IMR-90 (cell line): ENCODE results near the gene DDC. TPM values are rescaled to one million over a fixed set of nuclear protein-coding genes. Genes with fewer than 3 reads are reported as not detected.

Source experiments
- ATAC-seq: fragments of 200-7000 bp; cut with Tn5 transposase; 2 replicates; pipeline ENCODE4 v1.9.1; 2020; ENCODE audit warnings: low read depth, mild to moderate bottlenecking, moderate library complexity
- BruUV-seq: library from RNA; stranded (reverse); fragments of 400-500 nt; replicated peaks from 2 replicates; lab custom pipeline; 2021; lab: Mats Ljungman, UMichigan
- CTCF ChIA-PET: fragments of 300-600 bp; formaldehyde crosslinking; extraction: SDS; loops from one replicate; lab custom pipeline; 2021; ENCODE audit warnings: antibody characterized with exemption; lab: Yijun Ruan, JAX
- POLR2A ChIA-PET: fragments of 300-600 bp; sonication (Branson Sonifier 250); formaldehyde crosslinking; loops from one replicate; lab custom pipeline; 2022; ENCODE audit warnings: antibody characterized with exemption; ENCODE audit not compliant: unreplicated experiment; lab: Charles Lee
- DNase-seq: peaks from one replicate; pipeline ENCODE4 v3.0.0; 2013
- H2AFZ ChIP-seq: replicated peaks from 2 replicates; pipeline ENCODE3; 2013; ENCODE audit warnings: low read length, mild to moderate bottlenecking; ENCODE audit not compliant: poor library complexity
- H2AK5ac ChIP-seq: 2 replicates; pipeline ENCODE4 v1.6.1; 2013; ENCODE audit warnings: low read depth, low read length, inconsistent platforms
- H2AK9ac ChIP-seq: replicated peaks from 2 replicates; pipeline ENCODE3; 2013; ENCODE audit warnings: mild to moderate bottlenecking, low read depth, low read length, moderate library complexity; ENCODE audit not compliant: poor library complexity
- H2BK120ac ChIP-seq: 2 replicates; pipeline ENCODE4 v1.6.1; 2013; ENCODE audit warnings: low read depth, low read length, inconsistent platforms
- H2BK15ac ChIP-seq: 3 replicates; pipeline ENCODE4 v1.6.1; 2013; ENCODE audit warnings: low read depth, low read length, inconsistent platforms
- H2BK20ac ChIP-seq: 2 replicates; pipeline ENCODE4 v1.6.1; 2013; ENCODE audit warnings: low read depth, mild to moderate bottlenecking, inconsistent platforms, low read length, moderate library complexity
- H2BK5ac ChIP-seq: 2 replicates; pipeline ENCODE4 v1.6.1; 2013; ENCODE audit warnings: mild to moderate bottlenecking, low read depth, low read length, inconsistent platforms; ENCODE audit not compliant: poor library complexity, severe bottlenecking
- H3K14ac ChIP-seq: replicated peaks from 2 replicates; pipeline ENCODE4 v1.6.1; 2013; ENCODE audit warnings: low read depth, low read length, inconsistent platforms
- H3K18ac ChIP-seq: 2 replicates; pipeline ENCODE4 v1.6.1; 2013; ENCODE audit warnings: low read depth, low read length, control low read depth
- H3K23ac ChIP-seq: 2 replicates; pipeline ENCODE4 v1.6.1; 2013; ENCODE audit warnings: low read depth, low read length, inconsistent platforms
- H3K27ac ChIP-seq: 2 replicates; pipeline ENCODE4 v1.5.1; 2013; ENCODE audit warnings: mild to moderate bottlenecking, control low read depth, low read length; ENCODE audit not compliant: insufficient read depth
- H3K27me3 ChIP-seq: 2 replicates; pipeline ENCODE4 v1.6.1; 2013; ENCODE audit warnings: low read length; ENCODE audit not compliant: control insufficient read depth, insufficient read depth
- H3K36me3 ChIP-seq: 2 replicates; pipeline ENCODE4 v1.6.1; 2013; ENCODE audit warnings: low read length, mixed read lengths; ENCODE audit not compliant: control insufficient read depth, insufficient read depth
- H3K4ac ChIP-seq: 2 replicates; pipeline ENCODE4 v1.6.1; 2013; ENCODE audit warnings: low read depth, low read length, inconsistent platforms
- H3K4me1 ChIP-seq: 2 replicates; pipeline ENCODE4 v1.6.1; 2013; ENCODE audit warnings: low read length, mixed read lengths; ENCODE audit not compliant: control insufficient read depth, insufficient read depth
- H3K4me2 ChIP-seq: 2 replicates; pipeline ENCODE4 v1.6.1; 2013; ENCODE audit warnings: low read depth, mild to moderate bottlenecking, control low read depth, low read length, moderate library complexity
- H3K4me3 ChIP-seq: 2 replicates; pipeline ENCODE4 v1.5.1; 2013; ENCODE audit warnings: low read depth, mild to moderate bottlenecking, control low read depth, low read length, moderate library complexity; ENCODE audit not compliant: insufficient read depth
- H3K56ac ChIP-seq: 2 replicates; pipeline ENCODE4 v1.6.1; 2013; ENCODE audit warnings: low read length, inconsistent platforms; ENCODE audit not compliant: insufficient read depth; ENCODE audit errors: extremely low read depth
- H3K79me1 ChIP-seq, 2 experiments: 2 replicates each; pipeline ENCODE4 v1.6.1; 2013; ENCODE audit warnings: low read length in 2 of 2, inconsistent platforms in 1 of 2, low read depth in 1 of 2
- H3K9ac ChIP-seq: 2 replicates; pipeline ENCODE4 v1.6.1; 2013; ENCODE audit warnings: low read depth, low read length, control low read depth
- H3K9me1 ChIP-seq: 2 replicates; pipeline ENCODE4 v1.6.1; 2013; ENCODE audit warnings: low read length, inconsistent platforms; ENCODE audit not compliant: insufficient read depth
- H3K9me3 ChIP-seq: 2 replicates; pipeline ENCODE4 v1.6.1; 2013; ENCODE audit warnings: low read length; ENCODE audit not compliant: control insufficient read depth, insufficient read depth
- H4K20me1 ChIP-seq: 2 replicates; pipeline ENCODE4 v1.6.1; 2013; ENCODE audit warnings: low read length, inconsistent platforms; ENCODE audit not compliant: insufficient read depth
- H4K5ac ChIP-seq: 2 replicates; pipeline ENCODE4 v1.6.1; 2013; ENCODE audit warnings: mild to moderate bottlenecking, low read depth, low read length, control low read depth
- H4K8ac ChIP-seq, 2 experiments: 2 replicates each; pipeline ENCODE4 v1.6.1; 2013; ENCODE audit warnings: low read depth in 2 of 2, low read length in 2 of 2, control low read depth in 1 of 2, inconsistent platforms in 1 of 2
- H4K91ac ChIP-seq: 2 replicates; pipeline ENCODE4 v1.6.1; 2013; ENCODE audit warnings: low read depth, low read length, inconsistent platforms; ENCODE audit not compliant: insufficient read depth
- CEBPB ChIP-seq: IDR thresholded peaks from 2 replicates; pipeline ENCODE4 v1.6.1; 2012; ENCODE audit warnings: low read depth, low read length, improper control_type of control experiment
- CHD1 ChIP-seq: IDR thresholded peaks from 2 replicates; pipeline ENCODE4 v1.6.1; 2012; ENCODE audit warnings: low read depth, low read length, improper control_type of control experiment
- ELK1 ChIP-seq: fragments of 150-350 bp; IDR thresholded peaks from 2 replicates; pipeline ENCODE4 v1.6.1; 2016; ENCODE audit warnings: low read depth, mild to moderate bottlenecking, low read length, moderate library complexity, borderline replicate concordance
- MAZ ChIP-seq: IDR thresholded peaks from 2 replicates; pipeline ENCODE4 v1.6.1; 2012; ENCODE audit warnings: low read depth, mild to moderate bottlenecking, low read length, improper control_type of control experiment, moderate library complexity, borderline replicate concordance
- MXI1 ChIP-seq: IDR thresholded peaks from 2 replicates; pipeline ENCODE4 v1.6.1; 2012; ENCODE audit warnings: low read depth, mild to moderate bottlenecking, low read length, moderate library complexity, borderline replicate concordance
- POLR2A ChIP-seq: IDR thresholded peaks from 2 replicates; pipeline ENCODE4 v1.6.1; 2012; ENCODE audit warnings: mild to moderate bottlenecking, low read depth, low read length
- RAD21 ChIP-seq: IDR thresholded peaks from 2 replicates; pipeline ENCODE4 v1.6.1; 2012; ENCODE audit warnings: low read length, improper control_type of control experiment
- RFX5 ChIP-seq: IDR thresholded peaks from 2 replicates; pipeline ENCODE4 v1.8.0; 2012; ENCODE audit warnings: low read depth, mild to moderate bottlenecking, low read length, moderate library complexity
- USF2 ChIP-seq: fragments of 150-350 bp; IDR thresholded peaks from 2 replicates; pipeline ENCODE4 v1.6.1; 2017; ENCODE audit warnings: mild to moderate bottlenecking, antibody characterized with exemption, low read length, low read depth
- WGBS, 2 experiments: methylation state at CpG; one replicate each; pipeline versions ENCODE4 v1.1.5 to v1.1.7; 2013; ENCODE audit warnings: missing lambda C conversion rate in 2 of 2; ENCODE audit not compliant: insufficient read length in 1 of 2; ENCODE audit errors: extremely low coverage in 2 of 2; 5-methylcytosine and 5-hydroxymethylcytosine counted together
- dilution Hi-C: fragments of 300-500 bp; cut with HindIII; formaldehyde crosslinking; loops from one replicate; pipeline ENCODE4 v1.14.3; 2018; ENCODE audit warnings: low sequenced_read_pairs; ENCODE audit not compliant: unreplicated experiment
- in situ Hi-C: fragments of 300-500 bp; cut with MboI; formaldehyde crosslinking; loops from 3 replicates; pipeline ENCODE4 v1.14.3; 2019; ENCODE audit warnings: low sequenced_read_pairs, inconsistent platforms, mixed read lengths
- intact Hi-C: fragments of 100-400 bp; cut with micrococcal nuclease; formaldehyde crosslinking; loops from 2 replicates; pipeline ENCODE4 v1.10.0; 2022
- polyA plus RNA-seq, 3 experiments: library from polyadenylated mRNA; depleted of rRNA; stranded (reverse); fragments of >200 nt; gene quantifications; 2 replicates each; pipeline ENCODE4 v1.2.3, GENCODE V29; 2012; ENCODE audit warnings: low replicate concordance in 1 of 3
- total RNA-seq: library from RNA; depleted of rRNA; stranded (reverse); fragments of >200 nt; gene quantifications from 2 replicates; pipeline ENCODE4 v1.2.3, GENCODE V29; 2012

The DDC gene
- total and polyA plus RNA-seq, 2 of the 4 experiments (the other 2 are of a cell fraction): not detected

GRCh38 chr7:50564640-50565558, at the start of gene DDC (continued):
- TF ChIP-seq MAZ (no peak), POLR2A (no peak), CHD1 (no peak)

- no peak overlapping the region for H3K23ac ChIP-seq
- in situ Hi-C loops: no loop called here
- H3K14ac ChIP-seq: no peak overlapping the region
- H2AFZ ChIP-seq: no peak overlapping the region
- H3K36me3 ChIP-seq: peaks cover 29% of the 10 kb centered on the region
- ATAC-seq (no peak), DNase-seq (no peak)
- H3K4me1 ChIP-seq: no peaks in the 10 kb centered on the region
- no peak overlapping the region for H3K4ac ChIP-seq
- no peak overlapping the region for H3K18ac ChIP-seq
- H2BK20ac ChIP-seq: no peak overlapping the region
- H3K9ac ChIP-seq: no peak overlapping the region
- H3K9me1 ChIP-seq: no peaks in the 10 kb centered on the region; the same call in 1 of the 2 replicates
- H2BK5ac ChIP-seq: no peak overlapping the region
- H3K56ac ChIP-seq: no peak overlapping the region
- BruUV-seq: no TSS peak
- ChIA-PET CTCF (no interaction called here), POLR2A (no interaction called here)
- H3K4me3 ChIP-seq: no peak overlapping the region
- no peak overlapping the region for H2AK9ac ChIP-seq
- no peaks in the 10 kb centered on the region for H3K9me3 ChIP-seq
- no peak for TF ChIP-seq RAD21
- TF ChIP-seq POLR2A: no peak
- TF ChIP-seq ELK1: no peak
- TF ChIP-seq CHD1: no peak
- TF ChIP-seq MXI1: no peak
- TF ChIP-seq USF2: no peak
- TF ChIP-seq CEBPB: no peak
- no peak for TF ChIP-seq MAZ
- TF ChIP-seq RFX5: no peak
- no peak overlapping the region for H2AK5ac ChIP-seq
- no peak overlapping the region for H4K8ac ChIP-seq
- H3K4me2 ChIP-seq: no peak overlapping the region
- no peaks in the 10 kb centered on the region for H4K20me1 ChIP-seq
- H3K27ac ChIP-seq: no peak overlapping the region
- H2BK15ac ChIP-seq: no peak overlapping the region
- no peak overlapping the region for H4K91ac ChIP-seq
- dilution Hi-C loops: no loop called here
- no peak overlapping the region for H4K5ac ChIP-seq
- no peaks in the 10 kb centered on the region for H3K79me1 ChIP-seq
- H2BK120ac ChIP-seq: no peak overlapping the region
- no peaks in the 10 kb centered on the region for H3K27me3 ChIP-seq
- intact Hi-C loops: no loop called here
- no CpG with 5 or more reads among the region's 8 CpGs for WGBS, 2 experiments
Measured at GRCh38 chr7:50613473-50613872, 48.3 kb upstream of the DDC start.
